Sciatic nerve (tissue), 2 donors: ENCODE results near the gene CLMN. TPM values are rescaled to one million over a fixed set of nuclear protein-coding genes. Genes with fewer than 3 reads are reported as not detected.
"Not testable (repeated sequence)": the region's sequence is repeated elsewhere in the genome, so short reads cannot be mapped to it uniquely, and the experiment has no call there.

Experiments
- ATAC-seq: fragments of 200-7000 bp; cut with Tn5 transposase; one replicate; pipeline ENCODE4 v1.9.1; 2020; ENCODE audit warnings: mild to moderate bottlenecking, moderate library complexity
- DNase-seq: peaks from one replicate; pipeline ENCODE4 v3.0.0-alpha.2; 2020; ENCODE audit warnings: low spot score
- intact Hi-C: fragments of 100-400 bp; cut with DNase I; formaldehyde crosslinking; loops from one replicate; pipeline ENCODE4 v1.14.2; 2022
- total RNA-seq: library from RNA; stranded (reverse); fragmentation: NEBNext Ultra II Directional; extraction: Animal tissue kit (Norgen Biotek cat#: 25700); gene quantifications from one replicate; pipeline ENCODE4 v1.2.1, GENCODE V29; 2021
- donor health status: DM: no; HTN: no; CAD: no.
- donor health status: DM: no; HTN: no; CAD: no.

CLMN gene
- total RNA-seq, 1 donor from 2014 or later = 41.8 TPM

DNA sequence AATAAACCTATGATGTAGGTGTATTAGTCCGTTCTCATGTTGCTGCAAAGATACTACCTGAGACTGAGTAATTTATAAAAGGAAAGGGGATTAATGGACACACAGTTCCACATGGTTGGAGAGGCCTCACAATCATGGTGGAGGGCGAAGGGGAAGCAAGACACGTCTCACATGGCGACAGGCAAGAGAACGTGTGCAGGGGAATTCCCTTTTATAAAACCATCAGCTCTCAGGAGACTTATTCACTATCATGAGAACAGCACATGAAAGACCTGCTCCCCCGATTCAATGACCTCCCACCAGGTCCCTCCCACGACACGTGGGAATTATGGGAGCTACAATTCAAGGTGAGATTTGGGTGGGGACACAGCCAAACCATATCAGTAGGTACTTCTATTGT, 103.7 kb downstream of the CLMN start:
- DNase-seq (no peak), ATAC-seq (no peak)
- intact Hi-C loops = no loop called here

DNA sequence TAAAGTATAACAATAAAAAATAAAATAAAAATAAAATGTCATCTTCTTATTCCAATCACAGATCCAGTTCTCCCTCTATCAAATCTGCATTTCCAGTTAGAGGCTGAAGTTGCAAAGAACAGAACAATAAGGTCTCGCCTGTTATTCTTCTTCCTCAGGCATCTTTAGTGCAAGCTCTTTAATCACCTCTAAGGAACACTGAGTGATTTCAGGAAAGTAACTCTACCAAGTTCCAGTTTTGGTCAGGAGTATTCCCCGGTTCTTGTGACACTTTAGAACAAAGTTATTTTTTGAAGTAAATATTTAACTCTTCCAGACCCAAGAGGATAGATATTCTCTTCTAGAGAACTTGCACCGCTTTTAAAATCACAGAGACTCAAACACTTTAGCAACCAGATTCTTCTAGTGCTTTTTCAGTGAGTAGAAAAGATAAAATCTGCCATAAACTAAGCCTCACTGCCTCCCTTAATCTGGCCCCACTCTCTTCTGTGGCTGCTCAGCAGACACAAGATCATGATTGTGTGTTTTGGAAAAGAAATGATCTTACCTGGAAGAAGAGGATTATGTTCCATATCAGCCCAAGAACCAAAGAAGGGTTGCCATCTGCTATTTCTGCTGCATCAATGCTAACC, 104.5 kb downstream of the CLMN start:
- ATAC-seq (no peak), DNase-seq (no peak)
- intact Hi-C loops = no loop called here

DNA sequence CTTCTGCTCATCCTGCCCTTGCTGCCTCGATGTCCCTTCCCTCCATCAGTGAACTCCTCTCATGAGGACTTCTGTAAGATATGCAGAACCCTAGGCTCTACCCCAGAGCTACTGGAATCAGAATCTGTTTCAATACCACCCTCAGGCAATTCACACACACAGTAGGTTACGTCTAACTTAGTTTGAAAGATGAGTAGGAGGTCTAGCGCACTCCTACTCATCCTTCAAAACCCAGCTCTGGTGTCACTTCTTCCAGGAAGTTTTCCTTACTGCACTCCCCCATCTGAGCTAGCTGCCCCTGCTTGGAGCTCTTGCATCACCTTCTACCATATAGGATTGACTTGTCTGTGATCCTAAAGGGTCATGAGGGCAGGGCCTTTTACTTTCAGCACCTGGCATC, 105.9 kb downstream of the CLMN start:
- ATAC-seq (no peak), DNase-seq (no peak)

DNA sequence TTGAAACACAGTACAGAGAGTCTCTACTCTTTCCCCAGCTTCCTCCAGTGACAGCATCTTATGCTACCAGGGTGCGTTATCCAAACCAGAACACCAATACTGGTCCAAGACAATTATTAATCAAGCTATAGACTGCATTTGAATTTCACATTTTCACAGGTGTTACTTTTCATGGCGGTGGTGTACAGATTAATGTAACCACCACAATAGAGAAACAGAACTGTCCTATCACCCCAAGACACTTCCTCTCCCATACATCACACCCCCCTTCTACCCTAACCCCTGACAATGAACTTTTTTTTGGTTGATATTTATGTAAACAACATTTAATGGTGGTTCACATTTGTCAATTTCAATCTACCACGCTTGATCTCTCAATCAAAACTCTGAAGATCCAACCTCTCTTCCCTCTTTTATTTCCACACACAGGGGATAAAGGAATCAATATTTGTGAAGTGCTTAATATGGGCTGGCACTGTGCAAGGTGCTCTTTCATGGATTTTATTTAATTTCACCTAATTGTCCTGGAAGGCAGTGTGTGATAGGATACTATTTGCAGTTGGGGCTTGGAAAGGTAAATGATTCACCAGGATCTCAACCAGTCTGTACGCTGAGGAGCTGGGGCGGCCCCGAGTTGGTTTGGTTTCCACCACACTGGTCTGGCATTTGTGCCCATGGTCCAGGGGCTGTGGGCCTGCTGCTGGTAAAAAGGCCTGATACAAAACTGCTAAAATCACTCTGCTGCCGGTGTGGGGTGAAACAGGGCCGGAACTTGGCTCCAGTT, 107.8 kb downstream of the CLMN start:
- no peak for DNase-seq
- intact Hi-C loops = no loop called here
- ATAC-seq = no peak

More for the DNA sequence above, 105.9 kb downstream of the CLMN start:
- intact Hi-C loops = no loop called here

DNA sequence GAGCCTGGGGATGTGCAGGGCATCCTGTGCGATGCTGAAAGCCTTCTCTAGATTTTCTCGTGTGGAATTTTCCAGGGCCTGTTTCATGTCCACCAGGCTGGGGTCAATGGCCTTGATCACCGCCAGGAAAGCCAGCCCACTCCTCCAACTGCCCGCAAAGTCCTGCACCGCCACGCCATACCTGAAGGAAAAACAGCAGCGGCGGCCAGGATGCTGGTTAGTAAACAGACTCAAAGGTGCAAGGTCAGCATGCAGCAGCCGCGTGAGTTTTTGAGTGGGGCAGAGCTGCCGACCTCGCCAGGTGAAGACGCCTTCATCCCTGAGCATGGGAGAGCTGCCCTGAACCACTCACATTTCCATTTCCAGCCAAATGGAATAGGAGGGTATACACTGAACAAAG, 109.0 kb downstream of the CLMN start:
- ATAC-seq (no peak), DNase-seq (no peak)
- intact Hi-C loops = no loop called here

DNA sequence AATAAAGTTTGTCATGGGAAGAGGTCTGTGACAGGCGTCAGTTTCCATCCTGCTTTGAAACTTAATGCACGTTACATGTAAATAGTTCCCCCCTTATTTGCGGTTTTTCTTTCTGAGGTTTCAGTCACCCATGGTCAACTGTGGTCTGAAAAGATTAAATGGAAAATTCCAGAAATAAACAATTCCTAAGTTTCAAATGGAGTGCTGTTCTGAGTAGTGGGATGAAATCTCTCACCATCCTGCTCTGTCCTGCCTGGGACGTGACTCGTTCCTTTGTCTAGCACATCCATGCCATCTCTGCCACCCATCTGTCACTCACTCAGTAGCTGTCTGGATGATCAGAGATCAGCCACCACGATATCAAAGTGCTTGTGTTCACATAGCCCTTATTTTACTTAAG, 111.1 kb downstream of the CLMN start:
- intact Hi-C loops = no loop called here
- DNase-seq (no peak), ATAC-seq (no peak)

DNA sequence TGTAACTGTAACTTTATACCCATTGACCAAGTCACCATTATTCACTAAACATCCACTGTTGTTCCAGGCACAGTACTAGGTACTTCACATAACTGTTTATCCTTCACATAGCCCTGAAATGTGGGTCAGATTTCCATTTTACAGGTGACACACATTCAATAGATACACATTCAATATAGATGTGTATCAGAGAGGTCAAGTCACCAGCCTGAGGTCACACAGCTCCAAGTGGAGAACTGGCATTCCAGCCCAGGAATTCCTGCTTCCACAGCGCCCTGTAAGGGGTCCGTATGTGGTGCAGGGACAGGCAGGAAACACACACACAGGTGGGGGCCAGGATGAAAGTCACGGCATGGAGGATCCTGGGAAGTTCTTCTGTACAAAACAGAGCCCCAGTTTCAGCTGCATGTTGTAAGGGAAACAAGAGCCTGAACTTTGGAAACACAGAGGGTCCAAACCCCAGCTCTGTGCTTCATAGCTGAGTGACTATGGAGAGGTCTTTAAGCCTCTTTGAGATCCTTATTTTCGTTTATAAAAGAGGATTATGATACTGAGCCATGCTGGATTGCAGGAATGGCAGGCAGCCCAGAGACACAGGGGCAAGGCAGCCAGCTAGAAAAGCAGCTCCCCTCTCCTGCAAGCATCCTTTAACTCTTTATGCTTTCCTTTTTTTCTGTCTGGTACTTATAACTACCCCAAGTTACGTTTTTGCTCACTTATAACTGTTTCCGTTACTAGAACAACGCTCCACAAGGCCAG, 112.1 kb downstream of the CLMN start:
- peak; percentile 40 for ATAC-seq
- DNase-seq = no peak
- intact Hi-C loops = no loop called here

DNA sequence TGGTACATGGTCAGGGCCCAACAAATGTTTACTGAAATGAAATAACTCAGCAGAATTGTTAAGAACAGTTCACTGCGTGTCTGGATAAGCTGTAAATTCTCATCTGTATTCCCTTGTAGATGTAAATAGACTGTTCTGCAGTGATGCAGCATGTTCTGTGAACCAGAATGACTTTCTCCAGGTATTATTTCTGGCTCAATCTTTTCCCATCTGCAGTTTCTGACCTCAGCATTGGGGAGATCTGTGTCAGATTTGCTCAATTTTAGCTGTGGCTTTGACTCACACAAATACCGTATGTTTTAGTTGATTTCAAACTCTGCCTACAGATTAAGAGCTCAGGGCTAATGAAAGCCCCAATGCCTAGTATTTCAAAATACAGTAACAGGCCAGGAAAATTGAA, 113.2 kb downstream of the CLMN start:
- peak; percentile 89 for ATAC-seq
- intact Hi-C loops = no loop called here
- no peak for DNase-seq

DNA sequence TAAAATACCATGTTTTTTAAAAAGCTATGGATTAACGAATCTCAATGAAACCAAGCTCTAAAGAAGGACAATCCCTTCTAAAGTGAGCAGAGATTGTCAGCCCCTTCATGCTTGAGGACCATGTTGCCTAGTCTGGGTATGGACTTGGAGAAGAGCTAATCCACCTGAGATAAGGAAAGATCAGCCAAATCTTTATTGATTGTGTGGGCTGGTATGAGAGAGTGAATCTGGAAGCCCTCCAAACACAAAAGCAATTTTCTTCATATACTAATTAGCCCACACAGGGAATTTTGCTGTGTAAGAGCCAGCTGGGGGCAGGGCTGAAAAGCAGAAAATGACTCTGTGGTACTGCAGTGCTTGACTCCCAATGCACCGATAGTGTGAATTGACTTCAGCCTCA, 115.0 kb downstream of the CLMN start:
- DNase-seq = no peak

DNA sequence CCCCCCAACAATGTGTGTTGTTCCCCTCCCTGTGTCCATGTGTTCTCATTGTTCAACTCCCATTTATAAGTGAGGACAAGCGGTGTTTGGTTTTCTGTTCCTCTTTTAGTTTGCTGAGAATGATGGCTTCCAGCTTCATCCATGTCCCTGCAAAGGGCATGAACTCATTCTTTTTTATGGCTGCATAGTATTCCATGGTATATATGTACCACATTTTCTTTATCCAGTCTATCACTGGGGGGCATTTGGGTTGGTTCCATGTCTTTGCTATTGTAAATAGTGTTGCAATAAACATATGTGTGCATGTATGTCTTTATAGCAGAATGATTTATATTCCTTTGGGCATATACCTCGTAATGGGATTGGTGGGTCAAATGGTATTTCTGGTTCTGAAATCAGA, 118.0 kb downstream of the CLMN start:
- ATAC-seq, DNase-seq: not testable (repeated sequence)

More for the DNA sequence above, 115.0 kb downstream of the CLMN start:
- intact Hi-C loops = no loop called here
- no peak for ATAC-seq

DNA sequence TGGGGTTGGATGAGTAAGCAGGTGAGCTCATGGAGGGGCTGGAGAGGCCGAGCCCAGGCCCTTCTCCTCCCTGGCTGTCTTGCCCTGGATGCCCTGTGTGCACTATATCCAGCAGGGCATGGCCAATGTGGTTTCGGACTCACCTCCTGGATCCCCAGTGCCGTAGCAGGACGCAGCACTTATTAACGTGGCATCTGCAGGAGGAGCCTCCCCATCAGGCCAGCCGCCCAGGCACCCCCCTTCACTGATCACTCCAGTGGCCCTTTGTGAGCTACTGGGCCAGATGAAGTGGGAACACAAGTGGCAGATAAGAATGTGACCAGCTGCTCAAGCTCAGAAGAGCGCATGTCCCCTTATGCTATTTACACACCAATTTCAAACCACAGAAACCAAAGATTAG, 119.3 kb downstream of the CLMN start:
- intact Hi-C loops = no loop called here
- ATAC-seq (no peak), DNase-seq (no peak)

More for the DNA sequence above, 118.0 kb downstream of the CLMN start:
- intact Hi-C loops = not testable (repeated sequence)

DNA sequence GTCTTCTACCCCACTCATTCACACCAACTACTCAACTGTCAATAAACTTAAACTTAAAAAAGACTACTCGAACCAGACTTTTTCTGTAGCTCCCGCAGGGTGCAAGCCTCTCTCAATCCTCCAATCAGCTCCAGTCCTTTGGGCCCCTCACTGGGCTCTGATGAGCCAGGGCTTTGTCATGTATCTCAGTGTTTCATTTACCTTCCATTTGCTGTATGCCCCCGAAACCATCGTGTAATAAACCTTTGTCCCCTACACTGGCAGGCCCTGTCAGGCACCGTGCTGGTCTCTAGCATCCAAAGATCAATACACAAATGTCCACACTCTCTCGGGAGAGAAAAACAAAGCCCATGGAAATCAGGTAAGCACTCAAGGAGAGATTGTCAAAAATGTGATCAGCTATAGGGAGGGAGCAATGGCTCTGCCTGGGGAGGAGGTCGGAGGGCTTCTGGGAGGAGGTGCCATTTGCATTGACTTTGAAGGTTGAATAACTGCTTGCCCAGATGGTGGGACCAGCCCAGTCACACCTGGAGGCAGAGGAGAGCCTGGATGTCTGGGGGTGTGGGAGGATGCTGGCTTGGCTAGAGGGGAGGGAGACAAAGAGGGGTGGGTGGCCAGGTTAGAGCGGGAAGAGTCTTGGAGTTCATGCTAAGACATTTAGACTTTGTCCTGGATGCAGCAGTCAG, 120.3 kb downstream of the CLMN start:
- intact Hi-C loops = no loop called here
- DNase-seq (no peak), ATAC-seq (no peak)

DNA sequence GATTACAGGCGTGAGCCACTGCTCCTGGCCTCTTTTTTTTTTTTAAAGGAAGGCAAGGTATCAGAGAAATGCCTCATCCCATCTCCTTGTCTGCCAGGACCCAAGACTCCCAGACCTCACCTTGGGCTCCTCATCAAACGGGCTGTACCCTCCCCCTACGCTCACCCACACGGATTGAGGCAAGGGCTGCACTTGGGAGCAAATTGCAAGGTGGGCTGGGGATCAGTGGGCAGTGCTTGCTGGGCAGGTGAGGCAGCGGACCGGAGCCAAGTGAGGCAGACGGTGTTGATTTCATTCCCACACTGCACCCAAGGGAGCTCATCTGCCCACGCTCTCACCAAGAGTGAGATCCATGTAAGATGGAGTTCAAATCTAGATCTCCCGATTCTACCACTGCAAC, 121.4 kb downstream of the CLMN start:
- DNase-seq (no peak), ATAC-seq (no peak)
- intact Hi-C loops = no loop called here

DNA sequence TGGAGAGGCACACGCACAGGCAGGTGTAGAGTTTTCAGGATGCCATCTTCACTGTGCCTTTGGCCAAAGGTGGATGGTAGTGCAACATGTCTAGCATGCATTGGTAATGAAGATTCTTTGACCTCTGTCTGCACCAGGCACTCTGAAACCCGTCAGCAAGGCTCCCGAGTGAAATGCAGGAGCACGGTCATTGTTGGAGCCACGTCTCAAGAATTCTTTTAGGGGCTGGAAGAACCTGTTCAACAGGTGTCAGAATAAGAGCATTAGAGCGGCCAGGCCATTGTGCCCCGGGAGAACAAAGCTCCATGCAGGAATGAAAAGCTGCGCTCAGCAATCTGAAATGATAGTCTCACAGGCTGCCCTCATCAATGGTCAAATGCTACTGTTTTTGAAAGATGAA, 122.2 kb downstream of the CLMN start:
- intact Hi-C loops = no loop called here
- no peak for DNase-seq
- no peak for ATAC-seq

DNA sequence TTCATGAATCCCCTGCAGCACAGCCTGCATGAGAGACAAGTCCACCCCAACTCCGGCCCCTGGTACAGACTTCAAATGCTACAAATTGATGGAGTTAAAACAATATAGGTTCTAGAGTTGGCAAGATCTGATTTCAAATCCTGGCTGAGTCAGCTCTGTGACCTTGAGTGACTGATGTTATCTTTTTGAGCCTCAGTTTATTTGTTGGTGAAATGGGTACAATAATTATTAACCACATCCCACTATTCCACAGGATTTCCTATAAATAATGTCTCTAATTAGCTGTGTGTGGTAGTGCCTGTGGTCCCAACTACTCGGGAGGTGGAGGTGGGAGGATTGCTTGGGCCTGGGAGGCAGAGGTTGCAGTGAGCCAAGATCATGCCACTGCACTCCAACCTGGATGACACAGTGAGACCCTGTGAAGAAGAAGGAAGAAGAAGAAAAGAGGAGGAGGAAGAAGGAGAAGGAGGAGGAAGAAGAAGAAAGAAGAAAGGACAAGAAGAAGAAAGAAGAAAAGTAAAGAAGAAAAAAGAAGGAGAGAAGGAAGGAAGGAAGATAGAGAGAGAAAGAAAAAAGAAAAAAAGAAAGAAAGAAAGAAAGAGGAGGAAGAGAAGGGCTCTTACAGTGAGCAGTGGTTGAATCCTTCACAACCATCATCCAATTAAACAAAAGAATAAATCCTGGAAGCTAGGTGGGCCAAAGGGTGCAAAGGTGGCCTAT, 122.7 kb downstream of the CLMN start:
- DNase-seq (no peak), ATAC-seq (no peak)
- intact Hi-C loops = no loop called here

DNA sequence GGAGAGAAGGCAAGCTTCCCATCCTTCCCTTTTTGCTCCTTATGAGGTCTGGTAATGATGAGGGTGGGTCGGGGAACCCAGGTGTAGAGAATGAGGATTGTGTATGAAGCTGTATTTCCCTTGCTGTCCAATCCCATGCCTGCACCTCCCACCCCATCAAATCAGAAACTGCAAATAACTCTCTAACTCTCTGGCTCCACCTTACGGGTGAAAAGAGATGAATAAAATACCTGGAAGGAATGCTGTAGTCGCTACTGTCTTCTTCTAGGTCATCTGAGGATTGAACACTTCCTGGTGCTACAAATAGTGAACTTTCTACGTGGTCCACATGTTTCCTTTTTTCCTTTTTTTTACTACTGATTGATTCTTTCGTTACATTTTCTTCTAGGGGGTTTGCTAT, 123.4 kb downstream of the CLMN start:
- intact Hi-C loops = no loop called here
- ATAC-seq (no peak), DNase-seq (no peak)

DNA sequence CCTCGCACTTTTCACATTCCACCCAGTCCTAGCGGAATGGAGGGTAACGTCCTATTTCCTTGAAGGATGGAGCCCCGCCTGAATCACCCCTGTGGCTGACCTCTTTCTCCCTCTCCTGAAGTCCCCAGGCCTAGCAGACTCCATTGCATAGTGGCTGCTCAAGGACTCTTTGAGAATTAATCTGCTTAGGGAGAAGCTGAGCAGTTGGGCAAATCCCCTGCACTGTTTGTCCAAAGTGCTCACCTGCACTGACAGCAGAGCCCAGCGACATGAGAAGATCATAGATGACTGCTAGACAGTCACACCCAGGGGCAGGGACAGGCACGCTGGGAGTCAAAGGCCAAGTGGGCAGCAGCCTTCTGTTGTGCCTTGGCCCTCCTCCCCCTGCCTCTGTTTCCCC, 124.7 kb downstream of the CLMN start:
- no peak for ATAC-seq
- intact Hi-C loops = no loop called here
- DNase-seq = no peak

DNA sequence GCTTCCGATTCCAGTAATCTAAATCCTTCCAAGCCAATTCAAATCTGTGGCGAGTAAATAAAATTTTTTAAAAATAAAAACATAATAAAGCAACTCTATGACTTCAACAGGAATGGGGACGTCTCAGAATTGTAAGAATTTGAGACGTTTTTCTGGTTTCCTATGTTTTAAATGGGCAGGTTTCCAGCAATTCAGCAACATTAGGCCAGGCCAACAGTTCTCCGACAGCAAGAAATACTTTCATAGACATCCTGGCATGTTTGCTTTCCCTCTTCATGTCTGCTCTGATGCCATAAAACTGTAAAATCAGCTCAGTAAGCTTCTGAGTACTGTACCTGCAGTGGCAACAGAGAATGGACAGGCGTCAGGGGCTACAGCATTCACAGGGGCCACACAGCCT, 126.6 kb downstream of the CLMN start:
- DNase-seq (no peak), ATAC-seq (no peak)
- intact Hi-C loops = no loop called here

DNA sequence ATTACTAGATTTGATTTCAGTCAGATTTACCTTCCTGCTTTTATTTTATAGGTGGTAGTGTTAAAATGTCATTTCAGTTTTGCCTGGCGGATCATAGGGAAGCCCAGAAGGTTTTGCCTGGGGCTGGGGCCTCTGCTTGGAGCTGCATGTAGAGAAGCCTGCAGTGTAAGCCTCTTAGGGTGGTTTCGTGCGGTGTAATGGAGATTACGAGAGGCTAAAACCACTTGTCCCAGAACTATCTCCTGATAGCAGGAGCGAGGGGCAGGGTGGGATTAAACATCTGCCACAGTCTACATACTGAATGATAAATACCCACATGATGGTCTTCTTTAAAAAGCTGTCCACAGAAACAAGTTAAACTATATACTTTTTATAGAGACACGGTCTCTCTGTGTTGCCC, 127.4 kb downstream of the CLMN start:
- no peak for ATAC-seq
- intact Hi-C loops = no loop called here
- DNase-seq = no peak
